Spleen (tissue), 11 donors: Measurements from ENCODE around the gene ZMIZ1. TPM values are rescaled to one million over a fixed set of nuclear protein-coding genes. Genes with fewer than 3 reads are reported as not detected.

Experiments
- DNase-seq: peaks from one replicate; pipeline ENCODE4 v3.0.0-alpha.2; 2020
- H3K27ac ChIP-seq, 8 donors: fragments of 200-600 bp; sonication (generic) in 7 of 8; 1 replicate in 4 of 8; 2 replicates in 4 of 8; pipeline versions ENCODE4 v1.5.0 to v1.8.0; 2016 to 2021; ENCODE audit warnings: inconsistent platforms in 4 of 8, mild to moderate bottlenecking in 4 of 8, moderate library complexity in 1 of 8
- H3K27me3 ChIP-seq, 7 donors: fragments of 200-600 bp; sonication (generic) in 6 of 7; replicated peaks in 1 of 7; 1 replicate in 4 of 7; 2 replicates in 3 of 7; pipeline versions ENCODE4 v1.5.0 to v1.8.0; 2016 to 2021; ENCODE audit warnings: inconsistent platforms in 3 of 7, mild to moderate bottlenecking in 1 of 7
- H3K36me3 ChIP-seq, 6 donors: fragments of 200-600 bp; sonication (generic) in 5 of 6; 1 replicate in 4 of 6; 2 replicates in 2 of 6; pipeline versions ENCODE4 v1.5.0 to v1.8.0; 2016 to 2021; ENCODE audit warnings: inconsistent platforms in 2 of 6
- H3K4me1 ChIP-seq, 6 donors: fragments of 200-600 bp; sonication (generic) in 5 of 6; 1 replicate in 3 of 6; 2 replicates in 3 of 6; pipeline versions ENCODE4 v1.5.0 to v1.8.0; 2016 to 2021; ENCODE audit warnings: inconsistent platforms in 3 of 6
- H3K4me3 ChIP-seq, 8 donors: fragments of 200-600 bp; sonication (generic) in 7 of 8; 1 replicate in 4 of 8; 2 replicates in 4 of 8; pipeline versions ENCODE4 v1.5.0 to v1.8.0; 2016 to 2021; ENCODE audit warnings: inconsistent platforms in 4 of 8, mild to moderate bottlenecking in 4 of 8, moderate library complexity in 2 of 8
- H3K9me3 ChIP-seq, 8 donors: fragments of 200-600 bp; sonication (generic) in 7 of 8; 1 replicate in 4 of 8; 2 replicates in 4 of 8; pipeline versions ENCODE4 v1.5.0 to v1.8.0; 2016 to 2021; ENCODE audit warnings: inconsistent platforms in 4 of 8
- CTCF ChIP-seq, 11 experiments: fragments of 200-600 bp in 7 of 11; fragments of 450-650 bp in 4 of 11; sonication (generic) in 4 of 11; IDR thresholded peaks in 8 of 11; conservative IDR thresholded peaks in 3 of 11; 1 replicate in 7 of 11; 2 replicates in 4 of 11; pipeline versions ENCODE4 v1.4.0 to v1.8.0; 2016 to 2021; ENCODE audit warnings: antibody characterized with exemption in 11 of 11, inconsistent platforms in 4 of 11, mild to moderate bottlenecking in 1 of 11
- POLR2A ChIP-seq, 3 donors: fragments of 450-650 bp; IDR thresholded peaks; one replicate each; pipeline ENCODE4 v1.5.1; 2017; ENCODE audit warnings: antibody characterized with exemption in 3 of 3, mild to moderate bottlenecking in 1 of 3
- POLR2AphosphoS5 ChIP-seq, 3 donors: sonication (generic); formaldehyde crosslinking; IDR thresholded peaks; one replicate each; pipeline ENCODE4 v1.5.1; 2017; ENCODE audit warnings: antibody characterized with exemption in 3 of 3
- WGBS, 5 donors: extraction: QIAGEN DNeasy Blood & Tissue Kit in 3 of 5; methylation state at CpG; one replicate each; pipeline versions ENCODE4 v1.1.5 to v1.1.7; 2013 to 2018; 5-methylcytosine and 5-hydroxymethylcytosine counted together
- intact Hi-C: fragments of 100-400 bp; cut with DNase I; formaldehyde crosslinking; loops from one replicate; pipeline ENCODE4 v1.15.0; 2023; ENCODE audit warnings: low total_unique reads
- polyA plus RNA-seq, 3 donors: library from polyadenylated mRNA; stranded (reverse); fragments of 200-250 nt; gene quantifications; one replicate each; pipeline ENCODE4 v1.2.1, GENCODE V29; 2013
- total RNA-seq, 7 donors: library from RNA; depleted of rRNA in 3 of 7; stranded (reverse); fragments of >200 nt in 3 of 7; fragmentation: NEBNext Ultra II Directional in 4 of 7; extraction: Animal tissue kit (Norgen Biotek cat#: 25700) in 4 of 7; gene quantifications; one replicate each; pipeline versions ENCODE4 v1.1.0 to v1.2.1, GENCODE V29; 2016 to 2021
- donor health status: healthy with polysubstance abuse.
- donor health status: DM: no; HTN: no; CAD: no; lungs with moderate emphysema.
- donor health status: DM: no; HTN: no; CAD: no.
- donor health status: Bipolar disorder and iron deficiency.
- donor health status: healthy.
- donor health status: DM: no; HTN: no; CAD: no.
- donor health status: DM: yes; HTN: yes; CAD: no.

ZMIZ1 gene
- total and polyA plus RNA-seq, 10 donors: 10.7 to 210 (median 125) TPM

DNA sequence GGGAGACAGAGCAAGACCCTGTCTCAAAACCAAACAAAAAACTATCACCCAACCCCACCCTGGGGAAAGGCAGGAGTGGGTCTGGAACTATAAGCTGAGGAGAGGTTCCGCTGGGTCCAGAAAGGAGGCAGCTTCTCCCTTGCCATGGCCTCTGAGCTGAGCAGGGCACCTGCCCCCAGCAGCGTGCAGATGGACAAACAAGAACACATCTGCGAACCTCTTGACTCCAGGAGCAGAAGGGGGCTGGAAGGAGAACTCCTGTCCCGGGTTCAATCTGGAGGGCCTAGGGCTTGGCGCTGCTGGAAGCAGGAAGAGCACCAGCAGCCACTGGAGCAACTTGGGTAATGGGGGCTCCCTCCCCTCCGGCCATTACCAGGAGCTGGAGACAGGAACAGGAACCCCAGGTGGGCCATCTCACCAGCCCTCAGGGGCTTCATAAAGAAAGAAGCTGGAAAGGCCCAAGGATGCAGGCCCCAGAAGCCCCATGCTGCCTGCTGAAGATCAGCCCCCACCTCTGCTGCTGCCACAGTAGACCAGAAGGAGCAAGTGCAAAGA is 259.5 kb downstream of the ZMIZ1 start:
- Histone ChIP-seq H3K27me3 (no peaks in the 10 kb centered on the region), H3K36me3 (no peaks in the 10 kb centered on the region), H3K4me3 (no peak overlapping the region), H3K9me3 (no peaks in the 10 kb centered on the region), H3K27ac (no peak overlapping the region), H3K4me1 (peaks cover 7 to 24% (median 17%) of the 10 kb centered on the region in 6 donors)
- TF ChIP-seq POLR2A (IDR thresholded peaks at IDR 0.05): no peak
- no peak for TF ChIP-seq CTCF (IDR thresholded peaks at IDR 0.05 in 8 of 11, conservative IDR thresholded peaks at IDR 0.05 in 3 of 11)
- TF ChIP-seq POLR2AphosphoS5 (IDR thresholded peaks at IDR 0.05): no peak
- 79 to 100% (median 97%) methylated on average over 3 to 6 of the region's 6 CpGs for WGBS, 5 donors
- intact Hi-C loops: no loop called here
- peak; percentile 54 for DNase-seq

- intact Hi-C loops: no loop called here
- Histone ChIP-seq H3K9me3 (no peaks in the 10 kb centered on the region), H3K4me3 (no peak overlapping the region), H3K27me3 (no peaks in the 10 kb centered on the region), H3K4me1 (peaks cover 4 to 17% (median 10%) of the 10 kb centered on the region in 6 donors), H3K36me3 (no peaks in the 10 kb centered on the region), H3K27ac (no peak overlapping the region)
- DNase-seq: peak; percentile 70
- 82 to 93% (median 90%) methylated on average over 11 to 14 of the region's 14 CpGs for WGBS, 5 donors
- TF ChIP-seq POLR2AphosphoS5 (IDR thresholded peaks at IDR 0.05) (no peak), CTCF (IDR thresholded peaks at IDR 0.05 in 8 of 11, conservative IDR thresholded peaks at IDR 0.05 in 3 of 11) (no peak), POLR2A (IDR thresholded peaks at IDR 0.05) (no peak)
These were observed 260.2 kb downstream of the ZMIZ1 start for GRCh38 chr10:79328737-79329504.

DNA sequence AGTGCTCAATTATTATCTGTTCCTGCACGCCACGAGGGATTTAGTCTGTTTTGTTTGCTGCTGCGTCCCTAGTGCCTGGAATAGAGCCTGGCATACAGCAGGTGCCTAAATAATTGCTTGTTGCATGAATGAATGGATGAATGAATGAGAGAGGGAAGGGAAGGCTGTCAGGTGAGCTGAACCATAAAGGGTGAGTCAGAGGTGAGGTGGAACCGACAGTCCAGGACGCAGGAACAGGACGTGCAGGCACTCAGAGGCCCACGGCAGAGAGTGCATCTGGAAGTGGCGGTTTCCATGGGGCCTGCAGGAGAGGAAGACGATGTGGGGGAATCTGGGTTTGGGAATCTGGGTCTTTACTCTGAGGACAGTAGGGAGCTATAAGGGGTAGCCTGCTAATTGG is 260.8 kb downstream of the ZMIZ1 start:
- WGBS, 5 donors: 84 to 94% (median 88%) methylated on average over 9 of the region's 9 CpGs
- no peaks in the 10 kb centered on the region for H3K36me3 ChIP-seq
- peaks cover 4 to 12% (median 8%) of the 10 kb centered on the region in 6 donors for H3K4me1 ChIP-seq
- TF ChIP-seq POLR2A (IDR thresholded peaks at IDR 0.05) (no peak), POLR2AphosphoS5 (IDR thresholded peaks at IDR 0.05) (no peak)
- no peak for DNase-seq
- H3K27ac ChIP-seq: no peak overlapping the region
- no peaks in the 10 kb centered on the region for H3K27me3 ChIP-seq
- no peaks in the 10 kb centered on the region for H3K9me3 ChIP-seq
- no peak overlapping the region for H3K4me3 ChIP-seq
- intact Hi-C loops: no loop called here

DNA sequence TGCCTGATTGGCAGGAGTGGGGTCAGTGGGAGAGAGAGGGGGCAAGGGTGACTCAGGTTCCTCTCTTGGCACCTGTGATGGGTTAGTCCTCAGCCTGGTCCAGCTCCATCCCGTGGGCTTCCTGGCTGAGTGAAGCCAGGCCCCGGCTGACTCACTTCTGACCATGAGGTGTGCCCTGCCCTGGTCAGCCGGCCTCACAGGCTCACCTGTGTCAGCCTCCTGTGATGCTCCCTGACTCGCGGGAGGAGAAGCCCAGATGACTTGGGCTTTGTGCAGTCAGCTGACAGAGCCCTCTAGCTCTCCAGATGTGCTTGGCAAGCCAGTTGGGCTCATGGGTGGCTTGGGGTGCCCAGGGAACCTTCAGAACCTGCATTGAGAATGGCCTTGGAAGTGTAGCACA is 262.5 kb downstream of the ZMIZ1 start:
- WGBS, 5 donors: 92 to 98% (median 94%) methylated on average over 5 of the region's 5 CpGs
- Histone ChIP-seq H3K36me3 (no peaks in the 10 kb centered on the region), H3K9me3 (no peaks in the 10 kb centered on the region), H3K4me3 (no peak overlapping the region), H3K27me3 (no peaks in the 10 kb centered on the region), H3K4me1 (peaks cover 4 to 15% (median 8%) of the 10 kb centered on the region in 6 donors), H3K27ac (peak overlapping the region in 2 of 8 donors; percentile 21 to 67)
- DNase-seq: no peak
- TF ChIP-seq POLR2AphosphoS5 (IDR thresholded peaks at IDR 0.05) (no peak), CTCF (IDR thresholded peaks at IDR 0.05 in 8 of 11, conservative IDR thresholded peaks at IDR 0.05 in 3 of 11) (no peak), POLR2A (IDR thresholded peaks at IDR 0.05) (no peak)
- intact Hi-C loops: no loop called here
